Stimulated activated CD4-positive, alpha-beta T cell treated with anti-CD3 and anti-CD28 coated beads, Interleukin-4, amount 100 ng/mL, for 48 hours (primary cell): Measurements from ENCODE around the gene NETO2.
"Not testable (repeated sequence)": the region's sequence is repeated elsewhere in the genome, so short reads cannot be mapped to it uniquely, and the experiment has no call there.

Source experiments
- DNase-seq, 2 donors: peaks; one replicate each; pipeline ENCODE4 v3.0.0-alpha.2; 2020; ENCODE audit warnings: low read depth in 2 of 2

Gene NETO2, protein sequence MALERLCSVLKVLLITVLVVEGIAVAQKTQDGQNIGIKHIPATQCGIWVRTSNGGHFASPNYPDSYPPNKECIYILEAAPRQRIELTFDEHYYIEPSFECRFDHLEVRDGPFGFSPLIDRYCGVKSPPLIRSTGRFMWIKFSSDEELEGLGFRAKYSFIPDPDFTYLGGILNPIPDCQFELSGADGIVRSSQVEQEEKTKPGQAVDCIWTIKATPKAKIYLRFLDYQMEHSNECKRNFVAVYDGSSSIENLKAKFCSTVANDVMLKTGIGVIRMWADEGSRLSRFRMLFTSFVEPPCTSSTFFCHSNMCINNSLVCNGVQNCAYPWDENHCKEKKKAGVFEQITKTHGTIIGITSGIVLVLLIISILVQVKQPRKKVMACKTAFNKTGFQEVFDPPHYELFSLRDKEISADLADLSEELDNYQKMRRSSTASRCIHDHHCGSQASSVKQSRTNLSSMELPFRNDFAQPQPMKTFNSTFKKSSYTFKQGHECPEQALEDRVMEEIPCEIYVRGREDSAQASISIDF

DNA sequence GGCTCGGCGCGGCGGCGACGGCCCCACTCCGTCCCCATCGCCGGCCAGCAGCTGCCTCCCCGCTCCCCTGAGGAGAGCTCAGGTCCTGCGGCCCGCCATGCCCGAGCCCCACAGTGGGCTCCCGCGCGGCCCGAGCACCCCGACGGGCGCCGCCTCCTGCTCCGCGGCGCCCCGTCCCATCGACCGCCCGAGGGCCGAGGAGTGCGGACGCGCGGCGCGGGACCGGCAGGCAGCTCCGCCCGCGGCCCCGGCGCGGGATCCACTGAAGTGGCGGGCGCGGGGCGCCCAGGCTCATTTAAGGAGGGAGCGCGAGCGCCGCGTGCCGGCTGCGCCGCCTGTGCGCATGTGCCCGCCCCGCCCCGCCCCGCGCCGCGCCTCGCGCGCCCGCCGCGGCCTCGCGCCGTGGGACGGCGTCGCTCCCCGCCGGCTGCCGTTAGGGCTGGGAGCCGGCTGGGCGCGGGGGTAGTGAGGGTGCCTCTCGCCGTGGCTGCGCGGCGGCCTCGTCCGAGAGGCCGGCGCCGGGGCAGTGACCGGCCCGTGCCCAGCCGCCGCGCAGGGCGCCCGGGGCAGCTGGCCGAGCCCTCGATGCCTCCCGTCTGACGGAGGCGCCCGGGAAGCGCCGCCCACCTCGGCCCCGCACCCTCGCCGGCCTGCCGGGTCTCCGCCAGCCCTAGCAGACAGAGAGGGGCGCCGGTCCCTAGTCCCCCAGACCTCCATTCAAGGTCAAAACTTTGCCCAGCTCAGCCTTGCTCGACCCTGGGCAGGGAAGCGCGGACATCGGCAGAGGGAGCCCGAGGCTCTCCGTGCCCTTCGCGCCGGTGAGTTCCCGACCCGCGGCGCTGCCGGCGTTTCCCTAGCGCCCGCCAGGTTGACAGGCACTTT is at the start of gene NETO2:
TSS of gene NETO2 (minus strand) at position 269 of the 882 bp plus-strand sequence. CDS start 333 bp downstream, outside the sequence.
- peak; percentile 43 to 51 for DNase-seq

DNA sequence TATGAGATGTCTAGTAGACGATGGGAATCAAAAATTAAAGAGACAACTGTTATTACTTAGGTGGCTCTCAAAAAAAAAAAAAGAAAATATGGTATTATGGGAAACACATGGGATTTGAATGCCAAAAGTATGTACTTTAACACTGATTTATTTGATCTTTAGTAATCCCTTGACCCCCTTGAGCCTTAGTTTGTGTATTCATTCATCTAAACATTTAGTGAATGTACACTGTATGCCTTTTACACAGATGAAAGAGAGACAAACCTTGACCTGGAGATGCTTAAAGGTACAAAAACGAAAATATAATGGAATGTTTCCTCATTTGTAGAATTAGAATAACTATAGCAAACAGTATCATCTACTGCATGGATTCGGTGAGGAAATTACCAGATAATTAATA is 38.6 kb upstream of the NETO2 start:
- DNase-seq, result no peak

DNA sequence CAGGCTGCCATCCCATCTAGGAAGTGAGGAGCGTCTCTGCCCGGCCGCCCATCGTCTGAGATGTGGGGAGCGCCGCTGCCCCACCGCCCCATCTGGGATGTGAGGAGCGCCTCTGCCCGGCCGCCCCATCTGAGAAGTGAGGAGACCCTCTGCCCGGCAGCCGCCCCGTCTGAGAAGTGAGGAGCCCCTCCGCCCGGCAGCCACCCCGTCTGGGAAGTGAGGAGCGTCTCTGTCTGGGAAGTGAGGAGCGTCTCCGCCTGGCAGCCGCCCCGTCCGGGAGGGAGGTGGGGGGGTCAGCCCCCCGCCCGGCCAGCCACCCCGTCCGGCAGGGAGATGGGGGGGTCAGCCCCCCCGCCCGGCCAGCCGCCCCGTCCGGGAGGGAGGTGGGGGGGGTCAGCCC is 37.3 kb upstream of the NETO2 start:
- DNase-seq, result not testable (repeated sequence)

DNA sequence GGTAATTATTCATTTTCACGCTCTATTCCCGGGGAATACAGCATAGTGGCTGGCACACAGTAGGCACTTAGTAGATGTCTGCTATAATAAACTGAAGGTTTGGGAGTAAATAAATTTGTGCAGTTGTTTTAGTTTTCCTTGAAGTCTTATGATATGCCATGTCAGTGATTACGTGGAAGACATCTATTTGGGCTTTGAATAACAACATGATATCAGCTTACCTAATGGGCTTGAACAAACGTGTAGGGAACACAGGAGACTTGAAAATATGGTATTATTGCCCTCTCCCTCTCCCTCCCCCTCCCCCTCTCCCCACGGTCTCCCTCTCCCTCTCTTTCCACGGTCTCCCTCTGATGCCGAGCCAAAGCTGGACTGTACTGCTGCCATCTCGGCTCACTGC is 36.3 kb upstream of the NETO2 start:
- DNase-seq, result no peak

DNA sequence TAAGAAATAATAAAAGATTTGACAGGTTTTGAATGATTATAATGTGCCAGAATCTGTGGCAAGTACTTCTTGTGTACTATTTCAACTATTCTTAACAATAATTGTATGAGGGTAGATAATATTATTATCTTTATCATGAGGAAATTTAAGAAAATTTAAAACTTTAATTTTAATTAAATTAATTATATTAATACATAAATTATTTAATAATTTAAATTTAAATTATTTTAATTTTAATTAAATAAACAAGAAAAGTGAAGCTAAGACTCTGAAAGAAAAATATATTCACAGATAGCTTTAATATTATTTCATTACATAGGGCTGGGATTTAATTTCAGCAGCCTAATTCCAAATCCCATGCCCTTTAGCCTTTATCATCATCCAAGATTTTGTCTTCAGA is 31.4 kb upstream of the NETO2 start:
- no peak for DNase-seq

DNA sequence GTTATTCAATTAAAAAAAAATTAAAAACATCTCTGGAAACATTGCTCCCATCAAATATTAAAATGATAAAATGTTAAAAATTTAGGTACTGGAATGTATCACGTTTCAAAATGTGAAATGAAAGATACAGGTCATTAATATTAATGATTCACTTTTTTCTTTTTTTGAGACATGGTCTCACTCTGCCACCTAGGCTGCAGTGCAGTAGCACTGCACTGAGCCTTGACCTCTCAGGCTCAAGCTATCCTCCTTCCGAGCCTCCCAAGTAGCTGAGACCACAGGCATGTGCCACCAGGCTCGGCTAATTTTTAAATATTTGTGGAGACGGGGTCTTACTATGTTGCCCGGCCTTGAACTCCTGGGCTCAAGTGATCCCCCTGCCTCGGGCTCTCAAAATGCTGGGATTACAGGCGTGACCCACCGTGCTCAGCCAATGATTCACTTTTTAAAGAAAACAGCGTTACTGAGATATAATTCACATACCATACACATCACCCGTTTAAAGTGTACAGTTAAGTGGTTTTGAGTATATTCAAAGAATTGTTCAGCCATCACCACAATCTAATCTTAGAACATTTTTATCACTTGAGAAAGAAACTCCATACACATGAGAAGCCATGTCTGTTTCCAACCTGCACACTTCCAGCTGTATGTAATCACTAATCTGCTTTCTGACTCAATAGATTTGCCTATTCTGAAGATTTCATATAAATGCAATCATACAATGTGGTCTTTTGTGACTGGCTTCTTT is 19.1 kb upstream of the NETO2 start:
- no peak for DNase-seq

DNA sequence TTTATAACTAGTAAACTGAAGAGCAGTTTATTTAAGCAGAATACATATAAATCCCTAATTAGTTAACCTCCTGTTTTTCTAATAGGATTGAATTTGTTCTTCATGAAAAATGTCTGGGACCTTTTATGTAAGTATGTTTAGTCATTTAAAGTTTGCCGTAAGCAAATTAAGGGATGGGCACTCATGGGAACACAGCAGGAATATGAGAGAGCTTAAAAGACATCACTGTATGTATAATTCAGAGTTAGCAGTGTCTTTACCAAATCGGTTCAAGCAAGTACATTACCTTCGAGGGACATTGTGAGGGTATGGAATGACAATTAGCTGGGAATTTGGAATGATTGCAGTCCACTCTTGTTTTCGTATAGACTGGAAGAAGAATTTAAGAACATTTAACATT is 17.7 kb upstream of the NETO2 start:
- DNase-seq, result no peak

DNA sequence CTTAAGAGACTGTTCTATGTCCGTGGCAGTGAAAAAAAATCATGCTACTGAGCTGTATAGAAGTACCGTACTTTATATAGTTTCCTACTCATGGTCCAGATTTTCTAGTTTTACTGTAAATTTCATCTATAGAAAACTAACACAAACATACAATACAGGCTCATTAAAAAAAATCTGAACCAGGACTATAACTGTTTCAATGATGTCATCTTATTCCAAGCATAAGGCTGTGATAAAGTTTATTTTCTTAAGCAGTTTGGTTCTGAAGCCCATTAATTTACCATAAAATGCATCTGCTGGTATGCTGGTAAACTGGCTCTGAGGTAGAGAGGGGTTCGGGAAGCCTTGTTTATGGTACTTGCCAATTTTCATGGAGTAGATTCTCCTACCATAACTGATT is 16.7 kb upstream of the NETO2 start:
- DNase-seq, result no peak

DNA sequence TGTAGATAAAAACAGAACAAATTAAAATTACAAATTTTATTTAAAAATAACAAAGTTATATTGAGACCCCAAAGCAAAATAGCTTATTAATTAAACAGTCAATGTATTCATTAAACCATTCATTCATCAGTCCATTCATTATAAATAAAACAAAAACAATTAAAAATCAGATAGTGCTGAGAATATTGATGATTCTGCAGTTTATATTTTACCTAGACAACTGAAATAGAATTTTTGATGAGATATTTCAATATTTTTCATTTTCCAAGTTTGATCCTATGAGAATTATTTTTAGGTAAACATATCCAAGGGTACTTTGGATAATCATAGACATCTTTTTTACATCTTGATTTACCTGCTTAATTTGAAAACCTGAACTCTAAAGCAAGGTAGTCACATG is 15.2 kb upstream of the NETO2 start:
- DNase-seq, result no peak

DNA sequence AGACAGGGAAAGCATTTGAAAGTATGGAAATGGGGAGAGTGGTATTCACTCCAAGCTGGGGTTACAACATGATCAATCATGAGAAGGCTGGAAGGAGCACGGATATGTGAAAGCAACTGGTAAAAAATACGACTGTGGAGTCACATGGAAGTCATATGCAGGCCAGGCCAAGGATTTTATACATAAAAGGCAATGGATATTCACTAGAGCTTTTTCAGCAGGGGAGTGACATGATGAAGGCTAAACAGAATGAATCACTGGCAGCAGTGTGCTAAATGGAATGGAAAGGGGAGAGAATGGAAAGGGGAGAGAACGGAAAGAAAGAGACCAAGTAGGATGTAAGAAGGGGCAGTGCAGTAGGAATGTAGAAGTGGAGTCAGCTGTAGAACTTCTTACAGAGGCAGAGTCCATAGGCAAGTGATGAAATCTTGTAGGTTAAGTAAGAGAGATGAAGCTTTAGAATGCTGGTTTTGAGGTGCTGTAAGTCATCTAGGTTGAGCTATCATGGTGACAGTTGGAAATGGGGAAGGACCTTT is 13.0 kb upstream of the NETO2 start:
- DNase-seq, result no peak

DNA sequence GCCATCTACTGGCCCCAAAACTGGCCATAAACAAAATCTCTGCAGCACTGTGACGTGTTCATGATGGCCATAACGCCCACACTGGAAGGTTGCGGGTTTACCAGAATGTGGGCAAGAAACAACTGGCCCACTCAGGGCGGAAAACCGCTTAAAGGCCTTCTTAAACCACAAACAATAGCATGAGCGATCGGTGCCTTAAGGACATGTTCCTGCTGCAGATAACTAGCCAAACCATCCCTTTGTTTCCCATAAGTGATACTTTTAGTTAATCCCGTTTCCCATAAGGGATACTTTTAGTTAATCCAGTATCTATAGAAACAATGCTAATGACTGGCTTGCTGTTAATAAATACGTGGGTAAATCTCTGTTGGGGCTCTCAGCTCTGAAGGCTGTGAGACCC is 8.8 kb upstream of the NETO2 start:
- not testable (repeated sequence) for DNase-seq

DNA sequence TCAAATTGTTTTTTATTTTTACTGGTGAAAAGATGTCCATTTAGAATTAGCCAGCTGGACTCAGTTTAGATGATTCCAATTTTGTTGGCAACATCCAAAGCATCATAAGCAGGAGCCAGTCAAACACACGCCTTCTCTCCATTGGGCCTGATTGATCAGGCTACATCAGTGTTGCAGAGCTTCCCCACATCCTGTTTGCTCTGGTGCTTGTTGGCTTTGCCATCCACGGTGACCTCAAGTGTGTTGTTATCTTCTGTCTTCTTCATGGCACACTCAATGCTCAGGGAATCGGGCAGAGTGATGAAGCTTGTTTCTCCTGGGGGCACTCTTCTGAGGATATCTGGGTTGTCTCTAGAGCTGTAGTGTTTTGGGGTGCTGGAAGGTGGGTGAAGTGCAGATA is 6.3 kb upstream of the NETO2 start:
- no peak for DNase-seq

DNA sequence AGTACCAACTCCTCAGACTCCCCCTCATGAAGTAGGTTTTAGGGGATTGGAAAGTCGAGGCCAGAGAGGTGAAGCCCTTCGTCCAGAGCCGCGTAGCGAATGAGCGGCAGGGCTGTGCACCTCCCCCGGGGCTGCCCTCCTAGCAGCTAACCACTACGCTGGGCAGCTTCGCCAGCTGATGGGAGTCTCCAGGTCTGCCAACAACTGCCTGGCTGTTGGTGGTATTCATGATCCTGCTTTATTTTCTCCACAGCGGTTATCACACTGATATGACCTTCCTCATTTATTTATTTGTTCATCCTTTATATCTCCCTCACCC is 773 bp upstream of the NETO2 start:
- DNase-seq, result no peak

DNA sequence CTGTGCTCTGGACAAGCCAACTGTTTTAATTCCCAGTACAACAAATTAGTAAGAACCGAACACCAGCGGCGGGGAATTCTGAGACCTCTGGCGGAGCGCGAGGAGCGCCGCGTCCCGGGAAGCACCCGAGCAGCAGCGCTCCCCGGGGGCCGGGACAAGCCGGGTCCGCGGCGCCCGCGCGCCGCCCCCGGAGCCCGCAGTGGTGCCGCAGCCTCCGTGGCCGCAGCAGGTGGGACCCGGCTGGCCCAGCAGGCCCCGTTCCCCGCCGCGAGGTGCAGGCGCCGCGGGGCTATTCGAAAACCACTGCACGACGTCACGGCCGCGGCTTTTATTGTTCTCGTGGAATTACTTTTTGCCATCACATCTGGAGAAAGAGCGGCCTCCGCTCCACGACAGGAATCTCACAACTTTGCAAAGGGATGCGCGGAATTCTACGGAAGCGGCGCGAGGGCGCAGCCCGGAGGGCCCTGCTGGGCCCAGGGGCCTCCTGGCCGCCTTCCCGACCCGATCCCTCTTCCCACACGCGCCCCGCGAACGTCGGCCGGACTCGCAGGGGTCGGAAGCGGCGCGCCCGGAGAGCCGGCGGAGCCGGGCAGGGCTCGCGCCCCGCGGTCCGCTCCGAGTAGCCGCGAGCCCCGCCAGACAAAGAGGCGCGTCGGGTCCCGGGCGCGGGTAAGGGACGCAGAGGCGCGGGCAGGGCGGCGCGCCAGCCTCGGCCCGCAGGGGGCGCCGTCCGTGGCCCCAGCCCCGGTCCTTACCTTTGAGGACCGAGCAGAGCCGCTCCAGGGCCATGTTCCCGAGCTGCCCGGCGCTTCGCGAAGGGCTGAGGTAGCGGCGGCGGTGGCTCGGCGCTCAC is 696 bp downstream of the NETO2 start:
- DNase-seq, result peak; percentile 53 to 54

DNA sequence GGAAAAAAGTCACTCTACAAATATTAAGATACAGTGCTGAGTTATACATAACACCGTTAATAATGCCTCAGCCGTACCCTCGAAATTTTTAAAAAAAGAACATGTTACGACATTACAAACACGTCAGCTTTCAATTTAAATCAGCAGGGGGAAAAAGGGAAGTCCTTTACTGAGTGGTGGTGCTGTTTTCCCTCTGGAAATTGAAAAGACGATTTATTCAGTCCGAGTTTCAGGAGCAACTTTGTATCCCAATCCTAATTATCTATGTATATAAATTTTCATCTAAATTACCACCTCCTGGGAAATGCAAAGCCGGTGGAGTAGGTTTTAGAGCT is 1.3 kb downstream of the NETO2 start:
- DNase-seq, result no peak

DNA sequence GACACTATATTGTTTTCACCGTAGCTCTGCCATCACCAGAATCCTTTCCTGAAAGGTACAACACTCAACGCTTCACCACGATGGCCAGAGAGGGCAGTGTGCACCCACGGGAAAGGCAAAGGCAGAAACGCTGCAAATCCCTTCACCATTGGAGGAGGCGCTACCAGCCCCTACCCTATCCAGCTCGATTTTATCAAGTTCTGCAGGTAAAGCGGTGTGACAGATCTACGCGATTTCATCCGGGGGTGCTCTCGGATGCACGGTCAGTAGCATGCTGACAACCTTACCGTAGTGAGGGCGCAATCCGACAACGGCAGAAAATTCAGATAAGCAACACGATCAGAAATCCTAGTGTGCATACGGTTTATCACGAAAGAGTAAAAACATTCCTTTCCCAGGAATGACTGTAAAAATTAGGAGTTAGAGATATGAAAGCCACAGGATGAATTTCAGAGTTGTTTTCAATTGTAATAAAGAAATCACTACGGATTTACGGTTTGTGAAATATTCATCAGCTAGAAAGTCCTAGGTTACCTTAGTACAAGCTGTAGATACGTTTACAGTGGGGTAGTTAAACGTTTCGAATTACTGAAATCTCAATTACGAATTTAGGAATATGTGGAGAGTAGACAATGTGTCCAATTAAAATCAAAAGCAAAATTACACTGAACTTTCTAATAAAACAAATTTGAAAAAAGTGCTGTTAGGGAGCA is 1.8 kb downstream of the NETO2 start:
- peak; percentile 67 to 73 for DNase-seq

DNA sequence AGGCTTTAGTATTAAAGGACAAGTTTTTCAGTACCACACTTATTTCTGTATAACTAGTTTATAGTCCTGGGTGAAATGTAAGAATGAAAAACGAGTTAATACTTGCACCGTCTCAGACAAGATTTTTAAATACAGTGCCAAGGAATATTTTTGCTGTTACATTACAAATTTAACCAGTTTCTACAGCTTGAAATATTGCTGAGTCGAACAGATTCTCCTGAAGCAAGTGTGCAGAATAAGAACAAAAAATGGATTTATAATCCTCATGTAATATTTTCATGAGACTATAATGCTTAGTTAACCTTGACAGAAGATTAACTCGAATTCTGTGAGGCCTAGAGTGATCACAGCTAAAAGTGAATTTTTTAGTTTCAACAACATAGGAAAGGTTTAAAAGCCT is 3.1 kb downstream of the NETO2 start:
- no peak for DNase-seq

DNA sequence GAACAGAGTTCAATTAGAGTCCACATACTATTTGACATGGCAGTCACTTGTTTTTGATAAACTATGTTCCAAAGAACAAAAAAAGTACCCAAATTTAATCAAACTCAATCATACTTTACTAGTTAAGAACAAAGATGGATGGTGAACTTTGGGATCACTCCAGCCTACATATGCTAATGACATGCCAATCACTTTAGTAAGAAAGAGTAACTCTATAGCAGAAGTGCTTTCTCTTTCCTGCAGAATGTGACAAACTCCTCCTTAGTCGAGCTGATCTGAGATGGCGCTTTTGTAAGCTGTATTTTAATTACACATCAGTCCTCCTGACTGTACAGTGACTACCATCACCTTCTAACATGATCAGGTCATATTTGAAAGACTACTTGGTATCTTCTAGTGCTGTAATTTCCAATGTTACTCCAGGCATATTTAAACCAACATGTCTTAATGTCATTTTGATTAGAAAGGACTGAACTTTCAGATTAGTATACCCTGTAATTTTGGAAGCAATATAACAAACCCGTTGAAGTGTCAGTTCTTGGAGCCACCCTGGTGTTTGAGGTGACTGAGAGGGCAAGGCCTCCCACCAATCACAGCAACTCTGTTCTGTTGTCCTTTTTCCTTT is 4.1 kb downstream of the NETO2 start:
- DNase-seq, result no peak

DNA sequence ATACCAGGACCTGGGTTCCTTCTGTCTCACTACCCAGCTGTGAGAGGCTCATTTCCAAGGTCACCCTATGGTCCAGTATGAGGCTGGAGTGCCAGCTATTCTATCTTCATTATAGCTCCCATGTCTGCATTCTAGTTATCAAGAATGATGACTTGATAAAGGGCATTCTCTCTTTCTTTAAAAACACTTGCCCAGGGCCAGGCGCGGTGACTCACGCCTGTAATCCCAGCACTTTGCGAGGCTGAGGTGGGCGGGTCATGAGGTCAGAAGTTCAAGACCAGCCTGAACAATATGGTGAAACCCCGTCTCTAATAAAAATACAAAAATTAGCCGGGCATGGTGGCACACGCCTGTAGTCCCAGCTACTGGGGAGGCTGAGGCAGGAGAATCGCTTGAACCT is 5.8 kb downstream of the NETO2 start:
- not testable (repeated sequence) for DNase-seq
